Right hindlimb (tissue), 1 donor: ENCODE results near the gene SP6.

ENCODE experiments used
- DNase-seq: peaks from one replicate; pipeline ENCODE4 v3.0.0-alpha.2; 2018

The SP6 gene

DNA sequence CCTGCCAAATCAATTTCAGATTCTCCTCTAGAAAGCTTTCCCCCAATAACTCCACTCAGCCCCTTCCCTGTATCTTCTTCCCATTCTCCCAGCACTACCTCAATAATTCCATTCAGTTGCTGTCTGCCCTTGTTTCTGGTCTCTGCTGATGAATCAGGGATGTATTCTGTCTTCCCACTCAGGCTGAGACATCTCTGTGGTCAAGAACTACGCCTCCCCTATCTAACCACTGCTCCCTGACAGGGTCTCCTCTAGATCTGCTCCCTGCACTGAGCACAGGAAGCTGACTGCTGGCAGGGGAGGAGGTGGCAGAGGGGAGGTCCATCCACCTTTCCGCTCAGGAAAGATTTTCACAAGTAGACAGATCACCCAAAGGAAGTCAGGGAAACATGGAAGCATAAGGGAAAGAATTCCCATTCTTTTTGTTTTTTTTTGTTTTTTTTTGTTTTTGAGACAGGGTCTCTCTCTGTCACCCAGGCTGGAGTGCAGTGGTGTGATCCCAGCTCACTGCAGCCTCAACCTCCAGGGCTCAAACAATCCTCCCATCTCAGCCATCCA, 28.1 kb upstream of the SP6 start:
- no peak for DNase-seq

DNA sequence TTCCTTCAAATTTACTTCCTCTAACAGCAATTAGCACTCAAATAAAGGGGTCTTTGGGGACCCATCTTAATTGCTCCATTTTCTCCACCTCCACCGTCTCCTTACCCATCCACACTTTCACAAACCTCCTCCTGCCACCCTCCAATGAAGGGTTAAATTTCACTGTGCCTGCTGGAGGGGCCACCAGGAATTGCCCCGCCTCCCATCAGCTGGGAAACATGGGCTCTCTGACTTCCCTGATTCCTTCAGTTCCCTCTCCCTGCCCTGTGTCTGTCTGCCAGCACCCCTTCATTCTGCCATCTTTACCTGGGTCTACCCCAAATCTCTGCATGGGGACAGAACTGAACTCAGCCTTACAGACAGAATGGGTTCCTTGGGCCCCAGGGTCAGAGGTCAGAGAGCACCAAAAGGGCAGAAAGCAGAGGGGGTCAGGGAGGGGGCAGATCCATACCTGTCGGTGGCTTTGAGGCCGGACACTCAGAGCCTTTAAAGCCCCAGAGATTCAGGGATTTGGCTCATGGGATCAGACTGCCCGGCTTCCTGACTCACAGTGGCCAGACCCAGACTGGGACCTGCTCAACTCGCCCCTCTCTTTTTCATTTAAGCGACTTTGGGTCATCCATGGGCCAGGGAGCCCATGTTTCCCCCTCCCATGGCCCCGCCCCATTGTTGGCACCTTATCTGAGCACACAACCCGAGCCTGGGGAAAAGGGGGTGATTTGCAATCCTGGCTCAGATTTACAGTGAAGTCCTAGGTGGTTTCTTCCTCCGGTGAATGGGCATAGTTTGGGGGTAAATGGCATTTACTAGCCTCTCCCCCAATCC, 27.5 kb upstream of the SP6 start:
- no peak for DNase-seq

DNA sequence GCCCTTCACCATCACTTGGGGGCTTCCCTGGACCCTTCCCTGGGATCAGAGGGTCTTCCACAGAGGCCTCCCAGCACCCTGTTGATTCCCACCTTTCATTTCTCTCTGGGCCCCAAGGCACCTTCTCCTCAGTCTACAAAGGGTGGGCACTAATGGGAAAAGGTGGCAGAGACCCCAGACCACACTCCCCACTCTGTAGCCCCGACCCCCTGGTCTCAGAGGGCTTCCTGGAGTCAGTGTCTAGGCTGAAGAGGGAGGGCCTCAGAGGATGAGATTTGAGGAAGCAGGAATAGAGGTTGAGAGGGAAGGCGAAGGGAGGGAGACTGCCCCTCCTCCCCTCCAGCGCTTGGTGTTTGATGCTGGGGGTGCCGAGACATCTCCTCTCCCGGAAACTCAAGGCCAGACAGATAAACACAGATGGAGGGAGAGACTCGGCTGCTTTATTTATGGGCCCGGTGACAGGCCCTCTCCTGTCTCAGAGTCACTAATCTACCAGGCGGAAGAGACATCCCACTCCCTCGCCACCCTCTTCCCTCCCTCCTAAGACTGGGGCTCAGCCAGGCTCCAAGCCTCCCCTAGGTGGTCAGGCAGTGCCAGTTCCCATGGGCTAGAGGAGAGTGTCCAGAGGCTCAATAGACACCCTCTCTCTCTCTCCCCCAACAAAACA, 26.5 kb upstream of the SP6 start:
- DNase-seq = no peak

DNA sequence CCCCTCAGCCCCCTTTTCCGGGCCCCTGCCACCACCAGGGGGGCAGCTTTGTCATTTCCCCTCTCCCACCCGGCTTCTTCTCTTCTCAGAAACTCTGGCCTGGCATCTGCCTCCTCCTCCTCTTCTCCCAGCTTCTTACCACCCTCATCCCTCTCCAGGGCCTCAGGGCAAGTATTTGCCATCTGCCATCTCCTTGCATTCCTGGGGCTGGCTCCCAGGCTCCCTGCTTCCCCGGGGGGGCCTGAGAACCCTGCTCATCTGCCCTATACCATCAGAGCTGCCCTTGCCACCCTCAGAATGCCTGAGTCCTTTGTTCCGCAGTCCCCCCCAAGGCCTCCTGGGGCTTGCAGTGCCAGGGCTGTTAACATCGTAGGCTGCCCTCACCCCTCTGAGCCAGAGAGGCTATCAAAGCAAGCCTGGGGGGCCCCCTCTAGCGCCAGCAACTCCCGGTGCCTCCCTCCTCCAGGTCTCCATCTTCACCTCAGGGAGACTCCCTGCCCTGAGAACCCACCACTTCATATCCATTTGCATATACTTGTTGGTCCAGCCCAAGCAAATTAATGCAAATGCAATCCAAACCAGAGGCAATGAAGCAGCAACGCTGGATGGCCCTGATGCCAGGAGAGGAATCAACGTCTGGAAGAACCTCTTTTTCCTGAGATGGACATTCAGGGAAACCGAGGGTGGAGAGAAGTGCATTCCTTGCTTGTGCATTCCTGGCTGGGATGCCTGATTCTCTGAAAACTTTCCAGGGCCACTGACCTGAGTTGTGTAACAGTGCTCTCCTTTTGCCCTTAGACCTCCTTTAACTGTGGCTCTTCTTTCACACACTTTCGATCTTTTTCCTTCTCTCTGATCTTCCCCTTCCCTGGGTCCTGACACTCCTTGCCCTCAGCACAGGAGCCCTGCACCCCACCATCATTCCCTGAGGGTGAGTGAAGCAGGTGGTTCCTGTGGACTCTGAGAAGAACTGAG, 24.3 kb upstream of the SP6 start:
- DNase-seq = no peak

DNA sequence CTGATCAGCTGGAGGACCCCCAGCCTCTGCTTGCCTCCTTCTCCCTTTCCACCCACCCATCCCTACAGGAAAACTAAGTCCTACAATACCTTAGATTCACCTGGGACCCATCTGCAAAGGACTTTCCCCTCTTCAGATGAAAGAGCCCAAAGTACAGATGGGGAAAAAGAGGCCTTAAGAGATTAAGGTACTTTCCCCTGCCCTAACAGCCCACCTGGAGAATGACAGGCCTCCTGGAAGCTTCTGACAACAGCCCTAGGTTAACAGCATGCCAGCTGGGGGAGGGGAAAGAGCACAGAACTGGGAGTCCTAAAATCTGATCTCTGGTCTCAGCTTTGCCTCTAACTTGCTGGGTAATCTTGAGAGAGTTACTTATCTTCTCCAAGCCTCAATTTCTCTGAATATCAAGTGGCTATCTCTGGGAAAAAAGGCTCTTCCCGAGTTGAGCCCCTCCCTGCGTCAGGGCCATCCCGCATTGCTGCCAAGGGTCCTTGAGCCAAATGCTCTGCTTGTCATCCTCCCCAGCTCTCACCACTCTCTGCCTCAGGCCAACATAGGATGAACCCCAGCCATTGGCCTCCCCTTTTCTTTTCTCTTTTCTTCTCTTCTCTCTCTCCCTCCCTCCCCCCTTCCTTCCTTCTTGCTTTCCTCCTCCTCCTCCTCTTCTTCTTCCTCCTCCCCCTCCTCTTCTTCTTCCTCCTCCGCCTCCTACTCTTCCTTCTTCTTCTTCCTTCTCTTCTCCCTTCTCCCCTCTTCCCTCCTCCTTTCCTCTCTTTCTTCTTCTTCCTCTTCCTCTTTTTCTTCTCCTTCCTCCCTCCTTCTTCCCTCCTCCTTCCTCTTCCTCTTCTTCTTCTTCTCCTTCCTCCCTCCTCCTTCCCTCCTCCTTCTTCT, 22.5 kb upstream of the SP6 start:
- DNase-seq = no peak

DNA sequence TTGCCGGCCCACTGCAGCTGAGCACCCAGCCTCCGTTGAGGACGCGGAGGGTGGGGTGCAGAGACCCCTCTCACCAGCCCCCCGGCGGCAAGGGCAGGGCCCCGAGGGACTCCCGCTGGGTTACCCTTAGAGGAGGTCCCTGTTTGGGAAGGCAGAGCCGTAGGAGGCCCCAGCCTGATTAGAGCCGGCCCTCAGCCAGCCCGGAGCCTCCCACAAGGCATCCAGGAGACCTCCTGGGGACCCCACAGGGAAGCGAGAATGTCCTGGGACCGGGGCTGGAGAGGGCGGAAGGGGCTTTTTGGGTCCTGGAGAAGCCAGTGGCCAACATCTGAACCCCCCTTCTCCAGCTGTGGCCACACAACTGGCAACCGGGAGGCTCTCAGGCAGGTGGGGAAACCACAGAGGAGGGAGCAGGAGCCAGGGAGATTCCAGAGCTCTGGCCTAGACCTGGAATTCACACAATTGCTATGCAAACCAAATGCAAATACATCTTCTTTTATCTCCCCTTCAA, 21.7 kb upstream of the SP6 start:
- peak; percentile 29 for DNase-seq

DNA sequence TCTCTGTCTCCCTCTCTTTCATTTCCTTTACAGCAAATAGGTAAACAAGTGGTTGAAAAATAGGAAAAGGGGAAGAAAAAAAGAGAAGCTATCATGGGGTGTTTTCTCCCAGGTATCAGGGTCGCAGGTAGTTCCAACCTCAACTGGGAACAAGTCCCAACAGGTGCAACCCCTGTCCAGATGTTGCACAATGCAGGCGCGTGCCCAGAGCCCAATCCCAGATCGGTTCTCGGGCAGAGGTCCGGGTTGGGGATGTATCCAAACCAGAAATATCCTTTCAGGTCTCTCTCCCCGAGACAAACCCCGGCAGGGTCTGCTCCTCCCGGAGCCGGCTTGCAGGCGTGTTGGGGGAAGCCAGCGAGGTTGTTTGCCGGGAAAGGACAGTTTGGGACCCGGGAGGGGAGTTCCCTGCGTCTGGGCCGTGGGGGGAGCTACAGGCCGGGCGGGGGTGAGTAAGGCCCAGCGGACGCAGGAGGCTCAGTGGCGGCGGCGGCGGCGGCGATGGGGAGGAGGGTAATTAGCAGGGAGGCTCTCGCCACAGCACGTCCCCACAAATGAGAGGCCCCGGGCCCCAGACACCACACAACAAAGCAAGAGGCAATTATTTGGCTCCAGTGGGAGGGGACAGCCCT, 21.2 kb upstream of the SP6 start:
- peak; percentile 61 for DNase-seq

DNA sequence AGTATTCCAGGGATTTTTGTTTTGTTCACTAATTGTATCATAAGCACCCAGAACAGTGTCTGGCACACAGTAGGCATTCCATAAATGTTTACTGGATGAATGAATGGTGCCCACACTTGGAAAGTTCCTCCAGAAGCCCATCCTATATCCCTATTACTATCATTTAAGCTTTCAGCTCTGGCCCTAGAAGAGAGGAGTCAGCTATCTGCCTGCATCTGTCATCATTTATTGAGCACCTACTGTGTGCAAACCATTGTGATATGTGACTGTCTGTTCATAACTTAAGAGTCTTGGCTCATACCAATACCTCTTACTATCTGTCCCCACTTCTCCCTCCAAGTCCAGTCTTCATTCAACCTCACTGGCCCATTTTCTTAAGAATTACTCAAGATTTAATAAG, 20.1 kb upstream of the SP6 start:
- DNase-seq = no peak

DNA sequence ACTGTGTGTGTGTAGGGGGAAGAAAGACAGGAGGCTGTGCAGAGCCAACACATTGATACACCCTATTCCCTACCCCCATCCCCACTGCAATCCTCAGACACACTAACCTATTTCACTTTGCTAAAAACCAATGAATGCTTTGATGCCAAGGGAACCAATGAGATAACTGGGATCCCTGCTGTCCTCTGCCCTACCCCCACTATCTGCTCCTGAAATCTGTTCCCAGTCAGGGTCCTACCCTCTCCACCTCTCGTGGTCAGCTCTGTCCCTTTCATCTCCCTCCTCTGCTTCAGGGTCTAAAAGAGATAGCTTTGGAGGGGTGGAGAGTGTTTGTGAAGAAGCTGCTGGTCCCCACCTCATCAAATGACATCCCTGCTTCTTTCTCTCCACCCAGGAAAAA, 19.1 kb upstream of the SP6 start:
- no peak for DNase-seq

DNA sequence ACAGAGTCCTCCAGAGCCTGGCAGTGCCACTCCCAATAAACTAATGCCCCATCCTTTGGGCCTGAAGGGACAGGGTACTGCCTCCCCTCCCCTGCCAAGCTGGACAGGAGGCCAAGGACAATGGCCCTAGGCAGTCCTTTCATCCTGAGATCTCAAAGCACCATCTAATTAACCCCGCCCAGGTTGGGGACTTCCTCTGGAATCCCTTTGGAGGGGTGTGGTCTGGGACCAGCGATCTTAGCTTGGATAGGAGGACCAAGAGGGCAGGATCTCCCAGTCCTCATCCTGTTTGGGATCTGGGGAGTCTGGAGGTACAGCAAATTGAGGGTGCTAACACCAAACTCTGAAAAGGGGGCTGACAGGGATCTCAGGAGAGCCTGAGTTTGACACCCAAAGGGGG, 18.2 kb upstream of the SP6 start:
- no peak for DNase-seq

DNA sequence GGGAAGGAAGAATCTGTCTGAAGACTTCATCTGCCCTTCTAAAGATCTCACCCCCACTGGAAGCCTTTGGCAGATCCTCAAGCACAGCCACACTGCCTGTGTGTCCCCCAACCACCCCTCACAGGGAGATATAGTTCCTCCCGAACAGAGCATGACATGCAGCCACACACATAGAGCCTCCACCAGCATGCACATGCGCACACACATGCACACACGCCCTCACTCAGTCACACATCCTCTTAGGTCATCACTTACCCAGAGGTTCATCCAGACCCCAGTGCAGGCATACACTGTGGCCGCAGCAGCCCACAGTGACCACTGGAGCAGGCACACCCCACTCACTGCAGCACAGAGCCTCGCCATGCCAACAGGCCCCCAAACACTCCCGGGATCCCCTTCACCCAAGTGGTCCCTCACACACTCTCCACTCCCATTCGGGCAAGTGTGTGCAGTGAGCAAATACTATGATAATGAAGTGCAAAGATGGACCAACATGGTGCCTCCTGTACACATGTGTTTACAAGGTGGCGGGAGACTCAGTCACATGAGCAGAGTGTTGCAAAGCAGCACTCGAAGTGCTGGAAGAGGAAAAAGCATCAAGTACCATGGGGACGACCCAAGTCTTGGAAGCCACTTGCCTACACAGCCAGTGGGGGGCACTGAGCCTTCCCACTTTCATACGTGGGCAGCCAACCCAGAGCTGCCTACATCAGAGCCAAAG, 17.0 kb upstream of the SP6 start:
- no peak for DNase-seq

DNA sequence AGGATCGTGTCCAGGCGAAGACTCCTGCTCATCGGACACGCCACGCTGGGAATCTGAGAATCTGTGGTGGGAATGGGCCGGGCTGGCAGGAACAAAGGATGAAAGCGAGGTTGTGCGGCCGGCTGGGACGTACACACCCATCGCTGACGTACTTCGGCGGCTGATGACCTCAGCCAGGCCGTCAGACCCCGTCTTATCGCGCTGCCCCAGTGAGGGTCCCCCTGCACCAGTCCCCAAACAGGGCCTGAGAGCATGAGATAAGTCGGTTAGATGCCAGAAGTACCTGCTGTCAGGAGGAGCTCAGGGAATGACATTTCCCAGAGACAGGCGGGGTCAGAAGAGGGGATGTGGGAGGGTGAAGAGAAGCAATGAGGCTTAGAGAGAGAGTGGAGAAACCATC, 16.0 kb upstream of the SP6 start:
- DNase-seq = no peak

DNA sequence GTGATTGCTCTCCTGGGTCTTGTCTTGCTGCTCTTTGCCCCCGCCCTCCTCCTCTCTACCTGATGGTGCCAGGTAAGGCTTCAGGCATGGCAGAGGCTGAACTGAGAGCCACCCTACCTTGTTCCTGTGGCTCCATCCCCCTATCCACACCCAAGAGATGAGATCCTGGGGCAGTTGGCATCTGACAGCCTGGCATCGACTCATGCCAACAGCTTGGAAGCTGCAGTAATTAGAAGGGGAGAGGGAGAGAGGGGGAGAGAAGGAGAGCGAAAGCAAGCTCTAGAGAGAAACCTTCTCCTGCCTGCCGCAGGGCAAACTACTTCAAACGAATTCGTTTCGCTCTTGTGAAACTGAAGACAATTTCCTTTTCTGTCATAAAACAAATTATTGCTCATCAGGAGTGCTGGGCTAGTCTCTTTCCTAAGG, 13.8 kb upstream of the SP6 start:
- no peak for DNase-seq

DNA sequence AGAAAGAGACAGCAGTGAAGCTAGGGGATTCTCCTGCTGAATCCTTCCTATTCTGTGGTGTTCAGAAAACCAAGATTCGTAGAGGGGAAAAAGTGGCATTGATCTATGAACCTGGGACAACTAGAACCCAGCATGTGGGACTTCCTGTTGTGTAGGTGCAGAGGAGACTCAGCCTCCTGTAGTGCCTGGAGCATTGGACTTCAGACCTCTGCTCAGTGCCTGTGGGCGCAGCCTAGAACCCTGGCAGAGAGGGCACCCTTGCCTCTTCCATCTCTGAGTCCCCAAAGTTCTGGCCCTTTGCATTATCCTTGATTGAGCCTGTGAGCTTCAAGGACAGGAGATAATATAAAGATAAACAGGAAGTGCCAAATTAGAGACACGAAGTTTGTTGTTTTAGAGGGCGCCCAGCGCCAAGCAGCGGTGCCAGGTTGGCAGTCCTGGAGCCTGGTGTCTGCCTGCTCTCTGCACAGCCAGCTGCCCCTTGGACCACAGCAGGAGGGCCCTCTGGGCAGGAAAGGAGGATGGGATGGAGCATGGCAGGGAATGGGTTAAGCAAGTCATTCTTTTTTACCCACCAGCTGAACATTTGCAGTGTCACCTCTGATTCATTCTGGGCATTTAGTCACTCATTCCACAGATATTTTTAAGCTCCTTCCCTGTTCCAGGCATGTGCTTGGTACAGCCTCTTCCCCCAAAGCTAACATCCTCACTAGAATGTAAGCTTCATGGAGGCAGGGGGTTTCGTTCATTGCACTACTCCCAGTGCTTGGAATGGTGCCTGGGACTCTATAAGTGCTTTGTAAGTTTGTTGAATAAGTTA, 11.9 kb upstream of the SP6 start:
- DNase-seq = no peak

DNA sequence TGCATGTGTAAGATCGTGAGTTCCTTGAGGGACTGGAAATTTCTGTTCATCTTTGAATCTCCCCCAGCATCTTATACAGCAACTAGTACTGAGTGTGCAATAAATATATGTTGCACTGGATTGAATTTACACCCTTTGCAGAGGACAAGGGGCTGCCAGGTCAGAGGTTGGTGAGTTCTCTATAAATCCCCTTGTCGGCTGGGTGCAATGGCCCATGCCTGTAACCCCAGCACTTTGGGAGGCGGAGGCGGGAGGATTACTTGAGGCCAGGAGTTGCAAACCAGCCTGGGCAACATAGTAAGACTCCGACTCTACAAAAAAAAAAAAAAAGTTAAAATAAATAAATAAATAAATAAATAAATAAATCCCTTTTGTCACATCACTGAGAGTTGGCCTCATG, 9.4 kb upstream of the SP6 start:
- DNase-seq = no peak

DNA sequence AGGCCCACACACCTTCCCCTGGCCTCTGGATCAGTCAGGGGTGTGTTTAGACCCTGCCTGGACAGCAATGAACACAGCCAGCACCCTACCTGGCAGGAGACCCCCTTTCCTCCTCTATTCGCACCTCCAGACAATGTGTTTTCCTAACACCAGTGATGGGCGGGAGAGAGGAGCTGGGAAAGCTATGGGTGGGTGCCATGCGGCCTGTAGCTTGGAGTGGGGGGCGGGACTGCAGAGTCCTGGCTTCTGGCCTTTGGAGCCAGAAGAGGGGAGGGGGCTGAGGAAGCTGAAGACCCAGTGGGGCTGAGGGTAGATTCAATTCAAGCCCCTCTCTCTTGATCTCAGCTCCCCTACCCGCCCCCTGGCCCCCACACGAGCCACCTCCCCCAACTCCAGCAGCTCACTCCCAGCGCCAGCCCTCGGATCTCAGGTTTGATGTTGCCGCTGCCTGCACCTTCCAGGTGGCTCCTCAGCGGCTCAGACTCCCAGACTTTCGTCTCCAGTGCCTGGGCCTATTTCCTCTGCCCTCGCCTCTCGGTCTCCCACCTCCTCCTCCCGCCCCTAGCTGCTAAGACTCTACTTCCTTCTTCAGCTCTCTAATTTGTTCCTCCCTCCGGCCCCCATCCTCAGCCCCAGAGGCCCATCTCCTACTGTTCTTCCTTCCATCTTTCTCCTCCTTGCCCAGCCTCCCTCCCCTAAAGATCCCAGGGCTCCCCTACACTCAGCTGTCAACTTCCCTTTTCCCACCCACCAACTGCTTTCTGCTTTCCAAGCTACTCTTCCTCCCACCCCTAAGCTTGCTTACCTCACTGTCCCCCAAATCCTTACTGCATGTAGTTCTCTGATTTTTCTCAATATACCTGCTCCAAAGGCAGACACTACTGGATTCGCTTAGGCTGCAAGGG, 6.8 kb upstream of the SP6 start:
- DNase-seq = no peak

DNA sequence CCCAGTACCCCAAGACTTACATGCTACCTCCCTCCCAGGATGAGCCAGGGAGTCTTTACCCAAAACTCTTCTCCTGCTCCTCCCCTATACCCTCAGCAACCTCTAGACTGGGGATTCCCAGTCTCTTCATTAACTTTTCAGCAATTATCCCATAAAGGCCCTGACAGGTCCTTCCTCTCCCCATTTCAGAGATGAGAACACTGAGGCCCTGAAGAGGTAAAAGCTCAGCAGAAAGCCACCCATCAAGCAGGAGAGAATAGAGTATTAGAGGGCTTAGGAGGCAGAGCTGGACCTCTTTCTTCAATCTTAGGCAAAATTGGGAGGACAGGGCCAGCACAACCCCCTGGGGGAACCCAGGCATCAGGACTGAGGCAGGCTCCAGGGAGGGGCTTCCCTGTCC, 5.9 kb upstream of the SP6 start:
- no peak for DNase-seq

DNA sequence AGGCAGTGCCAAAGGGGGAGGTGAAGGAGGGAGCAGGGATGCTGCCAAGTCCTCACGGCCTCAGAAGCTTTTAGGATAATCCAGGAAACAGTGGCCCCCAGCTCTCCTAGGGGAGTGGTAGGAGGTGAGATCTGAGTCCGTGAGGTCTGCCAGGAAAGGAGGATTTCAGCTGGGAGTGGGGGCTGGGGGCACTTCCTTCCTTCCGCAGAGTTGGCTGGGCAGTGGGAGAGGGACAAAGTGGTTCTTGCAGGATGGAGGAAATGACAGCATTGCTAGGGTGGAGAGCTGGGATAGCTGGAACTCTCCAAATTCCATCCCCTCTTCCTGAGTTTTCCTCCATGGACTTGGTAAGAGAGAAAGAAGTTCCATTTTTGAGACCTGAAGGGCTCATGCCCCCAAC, 4.8 kb upstream of the SP6 start:
- DNase-seq = no peak

DNA sequence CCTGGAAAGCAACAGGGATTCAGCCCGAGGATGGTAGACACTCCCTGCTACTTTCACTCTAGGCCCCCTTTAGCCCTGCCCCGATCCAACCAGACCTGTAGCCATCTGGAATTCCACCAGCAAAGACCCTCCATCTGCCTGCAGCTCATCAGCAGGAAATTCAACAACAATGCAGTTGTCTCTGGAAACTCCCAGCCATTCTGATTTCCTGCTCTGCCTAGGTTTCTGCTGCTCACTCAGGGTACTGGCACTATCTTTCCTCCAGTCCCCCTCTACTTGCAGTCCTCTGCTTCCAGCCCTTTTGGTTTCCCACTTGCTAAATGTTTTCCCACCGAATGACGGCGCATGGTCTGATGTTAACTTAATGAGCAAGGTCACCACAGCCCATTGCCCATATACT, 2.7 kb upstream of the SP6 start:
- no peak for DNase-seq
